Parathyroid adenoma (tissue), 2 donors: Measurements from ENCODE around the gene SIRT2.

Experiments
- H2AFZ ChIP-seq: fragments of 300-600 bp; sonication (generic); one replicate; pipeline ENCODE4 v1.7.0; 2017; ENCODE audit warnings: antibody characterized with exemption, mild to moderate bottlenecking
- H3K27ac ChIP-seq: fragments of 300-600 bp; sonication (generic); one replicate; pipeline ENCODE4 v1.7.0; 2017
- H3K27me3 ChIP-seq: fragments of 300-600 bp; sonication (generic); one replicate; pipeline ENCODE4 v1.7.0; 2017; ENCODE audit warnings: low read length; ENCODE audit not compliant: control insufficient read depth, insufficient read depth
- H3K36me3 ChIP-seq: fragments of 300-600 bp; sonication (generic); one replicate; pipeline ENCODE4 v1.7.0; 2017; ENCODE audit warnings: low read length; ENCODE audit not compliant: control insufficient read depth, insufficient read depth
- H3K4me1 ChIP-seq: fragments of 300-600 bp; sonication (generic); one replicate; pipeline ENCODE4 v1.7.0; 2017; ENCODE audit warnings: control low read depth
- H3K4me2 ChIP-seq: fragments of 300-600 bp; sonication (generic); one replicate; pipeline ENCODE4 v1.7.0; 2017; ENCODE audit warnings: low read length
- H3K4me3 ChIP-seq: fragments of 300-600 bp; sonication (generic); one replicate; pipeline ENCODE4 v1.7.0; 2017; ENCODE audit warnings: low read depth, low read length
- H3K79me2 ChIP-seq: fragments of 300-600 bp; sonication (generic); one replicate; pipeline ENCODE4 v1.7.0; 2017; ENCODE audit warnings: control low read depth
- H3K9ac ChIP-seq: fragments of 300-600 bp; sonication (generic); one replicate; pipeline ENCODE4 v1.7.0; 2017; ENCODE audit warnings: mild to moderate bottlenecking
- H3K9me3 ChIP-seq: fragments of 300-600 bp; sonication (generic); one replicate; pipeline ENCODE4 v1.7.0; 2017; ENCODE audit warnings: low read length; ENCODE audit not compliant: control insufficient read depth
- TF ChIP-seq, protein P1 (sequence below): fragments of 300-600 bp; sonication (generic); IDR thresholded peaks from one replicate; pipeline ENCODE4 v1.7.0; 2017; ENCODE audit warnings: antibody characterized with exemption, mild to moderate bottlenecking
- donor health status: primary hyperparathyroidism.

The SIRT2 gene

GRCh38 chr19:38917516-38917915, 18.1 kb upstream of the SIRT2 start:
- TF ChIP-seq, protein P1, sequence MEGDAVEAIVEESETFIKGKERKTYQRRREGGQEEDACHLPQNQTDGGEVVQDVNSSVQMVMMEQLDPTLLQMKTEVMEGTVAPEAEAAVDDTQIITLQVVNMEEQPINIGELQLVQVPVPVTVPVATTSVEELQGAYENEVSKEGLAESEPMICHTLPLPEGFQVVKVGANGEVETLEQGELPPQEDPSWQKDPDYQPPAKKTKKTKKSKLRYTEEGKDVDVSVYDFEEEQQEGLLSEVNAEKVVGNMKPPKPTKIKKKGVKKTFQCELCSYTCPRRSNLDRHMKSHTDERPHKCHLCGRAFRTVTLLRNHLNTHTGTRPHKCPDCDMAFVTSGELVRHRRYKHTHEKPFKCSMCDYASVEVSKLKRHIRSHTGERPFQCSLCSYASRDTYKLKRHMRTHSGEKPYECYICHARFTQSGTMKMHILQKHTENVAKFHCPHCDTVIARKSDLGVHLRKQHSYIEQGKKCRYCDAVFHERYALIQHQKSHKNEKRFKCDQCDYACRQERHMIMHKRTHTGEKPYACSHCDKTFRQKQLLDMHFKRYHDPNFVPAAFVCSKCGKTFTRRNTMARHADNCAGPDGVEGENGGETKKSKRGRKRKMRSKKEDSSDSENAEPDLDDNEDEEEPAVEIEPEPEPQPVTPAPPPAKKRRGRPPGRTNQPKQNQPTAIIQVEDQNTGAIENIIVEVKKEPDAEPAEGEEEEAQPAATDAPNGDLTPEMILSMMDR: no peak
- H3K27me3 ChIP-seq: no peaks in the 10 kb centered on the region
- no peak overlapping the region for H3K9ac ChIP-seq
- H3K4me1 ChIP-seq: no peaks in the 10 kb centered on the region
- H3K9me3 ChIP-seq: no peaks in the 10 kb centered on the region
- H3K4me3 ChIP-seq: no peak overlapping the region
- H2AFZ ChIP-seq: no peak overlapping the region
- no peaks in the 10 kb centered on the region for H3K36me3 ChIP-seq
- H3K27ac ChIP-seq: no peak overlapping the region
- H3K79me2 ChIP-seq: no peaks in the 10 kb centered on the region
- no peak overlapping the region for H3K4me2 ChIP-seq

DNA sequence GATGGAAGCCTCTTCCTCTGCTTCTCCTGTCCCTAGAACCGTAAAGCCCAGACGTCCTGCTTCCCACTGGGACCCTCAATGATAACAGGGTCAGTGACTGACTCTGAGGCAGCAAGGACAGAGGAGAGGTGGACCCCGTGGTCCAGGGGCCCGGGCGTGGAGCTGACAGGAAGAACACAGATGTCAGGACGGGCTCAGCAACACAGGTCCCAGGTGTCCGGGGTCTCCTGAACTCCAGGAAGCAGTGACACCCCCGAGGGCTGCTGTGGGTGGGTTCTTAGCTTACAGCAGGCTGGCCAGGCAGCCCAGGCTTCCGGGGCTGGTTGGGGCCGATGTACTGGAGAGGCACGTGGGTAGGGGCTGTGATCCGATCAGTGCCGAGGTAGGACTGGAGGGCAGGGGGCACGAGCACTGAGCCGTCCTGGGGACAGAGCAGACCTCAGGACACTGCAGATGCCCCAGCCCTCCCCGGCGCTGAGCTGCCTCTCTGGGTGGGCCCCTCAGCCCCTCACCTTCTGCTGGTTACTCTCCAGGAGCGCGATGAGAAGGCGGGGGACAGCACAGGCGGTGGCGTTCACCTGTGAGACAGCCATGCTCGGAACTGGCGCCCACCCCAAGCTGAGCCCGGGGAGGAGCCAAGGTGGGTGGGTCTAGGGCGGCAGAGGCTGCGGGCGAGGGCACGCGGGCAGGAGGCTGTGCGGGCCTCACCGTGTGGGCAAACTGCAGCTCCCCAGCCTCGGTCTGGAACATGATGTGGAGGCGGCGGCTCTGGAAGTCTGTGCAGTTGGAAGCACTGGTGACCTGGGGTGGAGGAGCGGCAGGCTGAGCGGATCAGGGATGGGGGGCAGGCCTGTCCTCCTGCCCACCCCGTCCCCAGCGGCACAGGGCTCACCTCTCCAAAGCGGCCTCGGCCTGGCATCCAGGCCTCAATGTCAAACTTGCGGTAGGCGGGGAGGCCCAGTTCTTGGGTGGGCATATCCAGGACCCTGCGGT, 16.2 kb upstream of the SIRT2 start:
- Histone ChIP-seq H3K36me3 (no peaks in the 10 kb centered on the region), H3K27ac (no peak overlapping the region), H3K4me1 (no peaks in the 10 kb centered on the region), H2AFZ (no peak overlapping the region), H3K79me2 (no peaks in the 10 kb centered on the region), H3K4me2 (no peak overlapping the region), H3K9me3 (no peaks in the 10 kb centered on the region), H3K4me3 (no peak overlapping the region), H3K9ac (no peak overlapping the region), H3K27me3 (no peaks in the 10 kb centered on the region)
- TF ChIP-seq, protein P1: no peak

DNA sequence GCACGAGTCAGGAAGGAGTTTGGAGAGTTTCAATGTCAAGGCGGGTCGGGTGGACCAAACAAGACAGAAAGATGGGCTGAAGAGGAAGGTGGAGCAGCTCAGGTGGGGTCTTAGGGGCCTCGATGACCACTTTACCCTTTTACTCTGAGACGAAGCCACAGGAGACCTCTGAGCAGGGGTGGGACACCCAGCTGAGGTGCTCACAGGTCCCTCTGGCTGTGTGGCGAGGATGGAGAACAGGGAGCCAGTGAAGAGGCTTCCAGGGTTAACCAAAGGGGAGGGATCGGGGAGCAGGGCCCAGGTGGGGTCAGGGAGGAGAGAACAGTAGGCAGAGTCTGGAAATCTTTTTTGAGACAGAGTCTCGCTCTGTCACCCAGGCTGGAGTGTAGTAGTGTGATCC, 14.5 kb upstream of the SIRT2 start:
- no peaks in the 10 kb centered on the region for H3K36me3 ChIP-seq
- H3K4me2 ChIP-seq: no peak overlapping the region
- no peak overlapping the region for H2AFZ ChIP-seq
- H3K27ac ChIP-seq: no peak overlapping the region
- TF ChIP-seq, protein P1: no peak
- no peaks in the 10 kb centered on the region for H3K9me3 ChIP-seq
- H3K79me2 ChIP-seq: no peaks in the 10 kb centered on the region
- no peak overlapping the region for H3K4me3 ChIP-seq
- H3K9ac ChIP-seq: no peak overlapping the region
- H3K4me1 ChIP-seq: no peaks in the 10 kb centered on the region
- no peaks in the 10 kb centered on the region for H3K27me3 ChIP-seq

DNA sequence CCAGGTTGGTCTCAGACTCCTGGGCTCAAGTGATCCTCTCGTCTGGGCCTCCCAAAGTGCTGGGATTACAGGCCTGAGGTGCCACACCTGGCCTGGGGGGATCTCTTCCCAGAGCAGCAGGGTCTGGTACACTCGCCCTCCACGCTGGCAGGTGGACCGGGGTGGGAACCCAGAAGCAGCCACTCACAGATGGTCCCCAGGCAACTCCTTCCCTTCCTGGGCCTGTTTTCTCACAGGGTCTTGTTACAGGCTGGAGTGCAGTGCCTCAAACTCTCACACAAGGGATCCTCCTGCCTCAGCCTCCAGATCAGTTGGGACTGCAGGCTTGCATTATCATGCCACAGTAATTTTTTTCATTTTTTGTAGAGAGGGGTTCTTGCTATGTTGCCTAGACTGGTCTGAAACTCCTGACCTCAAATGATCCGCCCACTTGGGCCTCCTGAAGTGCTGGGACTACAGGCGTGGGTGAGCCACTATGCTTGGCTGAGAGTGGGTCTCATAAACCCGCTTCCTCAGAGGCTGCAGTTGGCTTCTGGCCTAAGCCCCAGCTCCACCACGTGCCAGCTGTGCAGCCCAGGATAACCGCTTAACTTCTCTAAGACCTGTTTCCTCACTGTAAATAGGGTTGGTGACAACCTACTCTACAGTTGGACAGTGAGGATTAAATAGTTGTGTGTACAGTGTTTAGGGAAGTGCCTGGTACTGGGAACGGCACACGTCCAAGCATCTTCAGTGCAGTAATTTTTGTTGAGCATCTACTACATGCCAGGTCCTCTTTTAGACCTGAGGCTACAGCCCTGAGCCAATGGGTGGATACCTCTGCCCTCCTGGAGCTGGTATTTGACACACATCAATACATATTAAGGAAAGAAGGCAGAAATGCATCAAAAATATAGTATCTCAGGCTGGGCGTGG, 13.4 kb upstream of the SIRT2 start:
- Histone ChIP-seq H3K27ac (no peak overlapping the region), H3K9me3 (no peaks in the 10 kb centered on the region), H2AFZ (no peak overlapping the region), H3K36me3 (no peaks in the 10 kb centered on the region), H3K27me3 (no peaks in the 10 kb centered on the region), H3K9ac (no peak overlapping the region), H3K4me1 (no peaks in the 10 kb centered on the region), H3K4me3 (no peak overlapping the region), H3K4me2 (no peak overlapping the region), H3K79me2 (no peaks in the 10 kb centered on the region)
- TF ChIP-seq, protein P1: no peak
